VCaP (cell line): ENCODE measurements around the gene ST3GAL3.
A peak's percentile ranks its signal among the peaks of the same experiment; 100 is the strongest.

ENCODE experiments used
- H3K27ac ChIP-seq: fragments of 450-650 bp; 2 replicates; pipeline ENCODE4 v1.5.1; 2017
- TF ChIP-seq, protein P1 (sequence below): fragments of 450-650 bp; conservative IDR thresholded peaks from 2 replicates; pipeline ENCODE4 v1.5.1; 2017; ENCODE audit warnings: mild to moderate bottlenecking, moderate library complexity

The ST3GAL3 gene

GRCh38 chr1:43736819-43737218, 29.5 kb downstream of the ST3GAL3 start:
- no peak overlapping the region for H3K27ac ChIP-seq
- TF ChIP-seq, protein P1, sequence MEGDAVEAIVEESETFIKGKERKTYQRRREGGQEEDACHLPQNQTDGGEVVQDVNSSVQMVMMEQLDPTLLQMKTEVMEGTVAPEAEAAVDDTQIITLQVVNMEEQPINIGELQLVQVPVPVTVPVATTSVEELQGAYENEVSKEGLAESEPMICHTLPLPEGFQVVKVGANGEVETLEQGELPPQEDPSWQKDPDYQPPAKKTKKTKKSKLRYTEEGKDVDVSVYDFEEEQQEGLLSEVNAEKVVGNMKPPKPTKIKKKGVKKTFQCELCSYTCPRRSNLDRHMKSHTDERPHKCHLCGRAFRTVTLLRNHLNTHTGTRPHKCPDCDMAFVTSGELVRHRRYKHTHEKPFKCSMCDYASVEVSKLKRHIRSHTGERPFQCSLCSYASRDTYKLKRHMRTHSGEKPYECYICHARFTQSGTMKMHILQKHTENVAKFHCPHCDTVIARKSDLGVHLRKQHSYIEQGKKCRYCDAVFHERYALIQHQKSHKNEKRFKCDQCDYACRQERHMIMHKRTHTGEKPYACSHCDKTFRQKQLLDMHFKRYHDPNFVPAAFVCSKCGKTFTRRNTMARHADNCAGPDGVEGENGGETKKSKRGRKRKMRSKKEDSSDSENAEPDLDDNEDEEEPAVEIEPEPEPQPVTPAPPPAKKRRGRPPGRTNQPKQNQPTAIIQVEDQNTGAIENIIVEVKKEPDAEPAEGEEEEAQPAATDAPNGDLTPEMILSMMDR = no peak

DNA sequence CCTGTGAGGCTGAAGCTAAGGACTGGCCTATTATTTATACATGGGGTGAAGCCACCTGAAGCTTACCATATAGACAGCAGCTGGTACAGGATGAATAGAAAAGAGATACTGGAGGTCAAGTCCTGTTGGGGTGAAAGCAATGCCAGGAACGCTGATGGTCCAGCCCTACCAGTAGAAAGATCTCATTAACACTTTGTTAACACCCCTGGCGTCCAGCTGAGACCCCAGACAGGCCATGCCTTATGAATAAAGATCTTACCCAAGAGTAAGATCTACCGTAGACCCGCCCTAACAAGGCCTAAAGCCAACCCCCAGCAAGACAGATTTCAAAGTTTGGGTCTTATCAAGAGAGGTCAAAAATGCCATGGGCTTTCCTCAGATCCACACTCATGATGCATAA, 34.7 kb downstream of the ST3GAL3 start:
- TF ChIP-seq, protein P1 = no peak
- peak overlapping the region; percentile 54; the same call in 1 of the 2 replicates for H3K27ac ChIP-seq

- TF ChIP-seq, protein P1 = no peak
These were observed 35.9 kb downstream of the ST3GAL3 start for GRCh38 chr1:43743206-43743605.

DNA sequence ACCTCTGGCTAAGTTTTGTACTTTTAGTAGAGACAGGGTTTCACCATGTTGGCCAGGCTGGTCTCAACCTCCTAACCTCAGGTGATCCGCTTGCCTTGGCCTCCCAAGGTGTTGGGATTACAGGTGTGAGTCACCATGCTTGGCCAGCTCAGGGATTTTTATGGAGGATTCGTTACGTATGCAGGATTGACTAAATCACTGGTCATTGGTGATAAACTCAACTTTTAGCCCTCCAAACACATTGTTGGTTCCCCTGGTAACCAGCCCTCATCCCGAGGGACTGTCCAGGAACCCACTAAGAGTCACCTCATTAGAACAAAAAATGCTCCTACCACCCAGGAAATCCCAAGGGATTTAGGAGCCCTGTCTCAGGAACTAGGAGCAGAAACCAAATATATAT, 40.4 kb downstream of the ST3GAL3 start:
- H3K27ac ChIP-seq = no peak overlapping the region
- TF ChIP-seq, protein P1 = no peak

More at GRCh38 chr1:43743206-43743605, 35.9 kb downstream of the ST3GAL3 start:
- no peak overlapping the region for H3K27ac ChIP-seq

DNA sequence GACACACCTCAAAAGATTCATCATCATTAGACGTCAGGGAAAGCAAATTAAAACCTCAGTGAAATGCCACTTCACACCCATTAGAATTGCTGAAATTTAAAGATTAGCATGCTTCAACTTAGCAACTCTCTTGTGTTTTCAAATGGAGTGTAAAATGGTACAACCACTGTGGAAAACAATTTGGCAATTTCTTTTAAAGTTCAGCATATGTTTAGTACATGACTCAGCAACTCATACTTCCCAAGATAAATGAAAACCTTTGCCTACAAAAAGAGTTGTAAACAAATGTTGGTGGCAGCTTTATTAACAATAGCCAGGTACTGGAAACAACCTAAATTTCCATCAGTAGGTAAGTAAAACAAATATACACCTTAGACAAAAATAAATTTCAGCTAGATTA, 42.7 kb downstream of the ST3GAL3 start:
- no peak overlapping the region for H3K27ac ChIP-seq
- TF ChIP-seq, protein P1 = no peak

GRCh38 chr1:43753422-43753821, 46.1 kb downstream of the ST3GAL3 start:
- TF ChIP-seq, protein P1 = no peak
- H3K27ac ChIP-seq = no peak overlapping the region

GRCh38 chr1:43754892-43755291, 47.6 kb downstream of the ST3GAL3 start:
- no peak overlapping the region for H3K27ac ChIP-seq
- TF ChIP-seq, protein P1 = no peak
